Measurements from ENCODE around the gene FEM1C. TPM values are rescaled to one million over a fixed set of nuclear protein-coding genes. Genes with fewer than 3 reads are reported as not detected.

Gene FEM1C
- total and polyA plus RNA-seq, 2 experiments from 2014 or later, result 4.7 to 21.6 TPM

GRCh38 chr5:115575167-115576070 lies 30.8 kb upstream of the FEM1C start:
- no peak overlapping the region for H3K4me2 ChIP-seq
- no peak for ATAC-seq

More at GRCh38 chr5:115575167-115576070, 30.8 kb upstream of the FEM1C start:
- H2AFZ ChIP-seq, result no peak overlapping the region; the same call in 1 of the 2 replicates
- 0 out of 2 replicates have a peak, but pooled peaks cover 3% of the 10 kb centered on the region for H4K20me1 ChIP-seq (replicated peaks; ENCODE audit: insufficient read depth)
- Mint-ChIP-seq H3K9me3 (no peaks in the 10 kb centered on the region), H3K27me3 (ENCODE audit: insufficient read depth, low read depth, poor library complexity) (no peaks in the 10 kb centered on the region), H3K36me3 (ENCODE audit: low read depth) (peaks cover 3% of the 10 kb centered on the region; the same call in 1 of the 3 replicates), H3K4me1 (peaks cover 13% of the 10 kb centered on the region; the same call in 1 of the 3 replicates), H3K4me3 (no peak overlapping the region), H3K27ac (no peak overlapping the region)
- H3F3A ChIP-seq (replicated peaks; ENCODE audit: low read depth), result no peaks in the 10 kb centered on the region
- no peaks in the 10 kb centered on the region for H3K79me2 ChIP-seq (replicated peaks; ENCODE audit: insufficient read depth)
- H3K4me3 ChIP-seq, result no peak overlapping the region
- no peak overlapping the region for H3K27ac ChIP-seq (ENCODE audit: low read depth)
- H3K9me2 ChIP-seq (ENCODE audit: insufficient read depth), result no peaks in the 10 kb centered on the region; the same call in 1 of the 2 replicates
- DNase-seq (ENCODE audit: low spot score), result no peak
- H3K27me3 ChIP-seq (ENCODE audit: insufficient read depth), result no peaks in the 10 kb centered on the region
- no peaks in the 10 kb centered on the region for H3K36me3 ChIP-seq (ENCODE audit: insufficient read depth)
- H3K4me1 ChIP-seq (ENCODE audit: insufficient read depth), result no peaks in the 10 kb centered on the region
- TF ChIP-seq EZH2 (IDR thresholded peaks at IDR 0.05; ENCODE audit: low read depth, unreplicated experiment), result no peak
- no peak for TF ChIP-seq ZNF331 (CRISPR knock-in tag; IDR thresholded peaks at IDR 0.05; ENCODE audit: low read depth)
- TF ChIP-seq ZNF114 (CRISPR knock-in tag; IDR thresholded peaks at IDR 0.05), result no peak
- no peak for TF ChIP-seq CTCF (conservative IDR thresholded peaks at IDR 0.05; ENCODE audit: low read depth in 2 of 2)
- no peak for TF ChIP-seq JUNB (IDR thresholded peaks at IDR 0.05; ENCODE audit: unreplicated experiment)
- TF ChIP-seq STAT1 (IDR thresholded peaks at IDR 0.05; ENCODE audit: unreplicated experiment), result no peak
- no peak for TF ChIP-seq NANOG (IDR thresholded peaks at IDR 0.05; ENCODE audit: borderline replicate concordance)
- no peak for TF ChIP-seq REST (IDR thresholded peaks at IDR 0.05; ENCODE audit: unreplicated experiment)
- TF ChIP-seq ETS1 (IDR thresholded peaks at IDR 0.05), result no peak
- TF ChIP-seq EZH2phosphoT487 (IDR thresholded peaks at IDR 0.05; ENCODE audit: unreplicated experiment), result no peak
- no peak for TF ChIP-seq POLR2AphosphoS5 (IDR thresholded peaks at IDR 0.05; ENCODE audit: low read depth)
- TF ChIP-seq CREB1 (CRISPR knock-in tag; IDR thresholded peaks at IDR 0.05; ENCODE audit: low read depth), result no peak
- no peak for TF ChIP-seq ZNF462 (CRISPR knock-in tag; IDR thresholded peaks at IDR 0.05)

Data from GM23338 (cell line).